HepG2 (cell line): ENCODE results near the gene NEUROG2. TPM values are rescaled to one million over a fixed set of nuclear protein-coding genes. Genes with fewer than 3 reads are reported as not detected.
"Not testable (repeated sequence)": the region's sequence is repeated elsewhere in the genome, so short reads cannot be mapped to it uniquely, and the experiment has no call there.

Experiments
- ATAC-seq: fragments of 200-7000 bp; cut with Tn5 transposase; 3 replicates; pipeline ENCODE4 v1.9.1; 2020; ENCODE audit warnings: mild to moderate bottlenecking, moderate library complexity
- BruUV-seq: library from RNA; stranded (reverse); fragments of 400-500 nt; replicated peaks from 2 replicates; lab custom pipeline; 2021; lab: Mats Ljungman, UMichigan
- CTCF ChIA-PET: fragments of 300-600 bp; formaldehyde crosslinking; extraction: SDS; loops from one replicate; lab custom pipeline; 2021; ENCODE audit warnings: low total read pairs, inconsistent platforms, low intra/inter-chr PET ratio; lab: Yijun Ruan, JAX
- POLR2A ChIA-PET: fragments of 350-600 bp; sonication (Branson Sonifier 250); formaldehyde crosslinking; loops from one replicate; lab custom pipeline; 2020; ENCODE audit warnings: antibody characterized with exemption, inconsistent platforms; lab: Yijun Ruan, JAX
- DNase-seq: peaks from one replicate; pipeline ENCODE4 v3.0.0-alpha.2; 2015; ENCODE audit warnings: low spot score
- FAIRE-seq: peaks from 3 replicates; lab custom pipeline; 2011; peaks lifted over from hg19 to GRCh38; lab: Jason Lieb, UNC
- H2AFZ ChIP-seq: one replicate; pipeline ENCODE4 v1.6.1; 2011; ENCODE audit warnings: low read length, inconsistent platforms
- H3K27ac ChIP-seq: fragments of 300-600 bp; 3 replicates; pipeline ENCODE4 v1.8.0; 2011; ENCODE audit warnings: mixed run types, mild to moderate bottlenecking, mixed read lengths, low read length, inconsistent platforms; ENCODE audit not compliant: insufficient read depth; ENCODE audit errors: extremely low read length
- H3K27me3 ChIP-seq, 2 experiments: fragments of 200-600 bp in 1 of 2; 2 replicates in 1 of 2; 3 replicates in 1 of 2; pipeline versions ENCODE4 v1.6.0 to v1.8.0; 2011; ENCODE audit warnings: low read length in 2 of 2, mild to moderate bottlenecking in 2 of 2, moderate library complexity in 2 of 2, inconsistent platforms in 1 of 2; ENCODE audit not compliant: insufficient read depth in 2 of 2, control insufficient read depth in 1 of 2
- H3K36me3 ChIP-seq, 2 experiments: fragments of 200-600 bp in 1 of 2; replicated peaks in 1 of 2; 2 replicates in 1 of 2; 3 replicates in 1 of 2; pipeline versions ENCODE4 v1.5.1 to v1.8.0; 2011; ENCODE audit warnings: low read length in 2 of 2, inconsistent platforms in 1 of 2; ENCODE audit not compliant: insufficient read depth in 2 of 2, control insufficient read depth in 1 of 2
- H3K4me1 ChIP-seq: 2 replicates; pipeline ENCODE4 v1.5.1; 2012; ENCODE audit warnings: low read length, inconsistent platforms; ENCODE audit not compliant: insufficient read depth
- H3K4me2 ChIP-seq: 2 replicates; pipeline ENCODE4 v1.6.0; 2011; ENCODE audit warnings: low read depth, low read length, inconsistent platforms
- H3K4me3 ChIP-seq, 3 experiments: fragments of 200-600 bp in 1 of 3; sonication (generic), shearing (Covaris generic) in 1 of 3; replicated peaks in 1 of 3; 2 replicates each; pipeline ENCODE4 v1.5.1; 2011 to 2016; ENCODE audit warnings: low read length in 3 of 3, inconsistent platforms in 2 of 3, low read depth in 2 of 3, mild to moderate bottlenecking in 2 of 3, control low read depth in 1 of 3, mixed read lengths in 1 of 3; ENCODE audit not compliant: insufficient read depth in 1 of 3
- H3K79me2 ChIP-seq: one replicate; pipeline ENCODE4 v1.6.1; 2011; ENCODE audit warnings: low read length, inconsistent platforms; ENCODE audit not compliant: insufficient read depth
- H3K9ac ChIP-seq: 2 replicates; pipeline ENCODE4 v1.6.0; 2011; ENCODE audit warnings: mild to moderate bottlenecking, low read depth, low read length, inconsistent platforms; ENCODE audit not compliant: insufficient read depth
- H3K9me3 ChIP-seq: 2 replicates; pipeline ENCODE4 v1.5.1; 2012; ENCODE audit warnings: mild to moderate bottlenecking, low read length
- H4K20me1 ChIP-seq: 2 replicates; pipeline ENCODE4 v1.6.0; 2011; ENCODE audit warnings: inconsistent platforms, mild to moderate bottlenecking, low read length, moderate library complexity; ENCODE audit not compliant: insufficient read depth
- CEBPG ChIP-seq: IDR thresholded peaks from 2 replicates; pipeline ENCODE4 v1.6.1; 2016
- HNRNPLL ChIP-seq: fragments of 200-400 bp; formaldehyde crosslinking; IDR thresholded peaks from 2 replicates; pipeline ENCODE4 v1.6.1; 2017; ENCODE audit warnings: mild to moderate bottlenecking, low read depth, low read length; ENCODE audit not compliant: poor library complexity, severe bottlenecking
- ISX ChIP-seq: sonication (generic); formaldehyde crosslinking; conservative IDR thresholded peaks from 2 replicates; pipeline ENCODE4 v1.5.0; 2020; ENCODE audit warnings: missing genetic modification reagents
- MYPOP ChIP-seq: sonication (generic); formaldehyde crosslinking; IDR thresholded peaks from 2 replicates; pipeline ENCODE4 v1.8.1; 2023; ENCODE audit warnings: mild to moderate bottlenecking, moderate library complexity, missing genetic modification reagents
- NAIF1 ChIP-seq: sonication (generic); formaldehyde crosslinking; IDR thresholded peaks from 2 replicates; pipeline ENCODE4 v1.5.0; 2020; ENCODE audit warnings: mild to moderate bottlenecking, missing genetic modification reagents, borderline replicate concordance
- NBN ChIP-seq: fragments of 450-650 bp; conservative IDR thresholded peaks from 2 replicates; pipeline ENCODE4 v1.6.1; 2017
- PAWR ChIP-seq: sonication (generic); formaldehyde crosslinking; IDR thresholded peaks from 2 replicates; pipeline ENCODE4 v1.4.0; 2020; ENCODE audit warnings: missing genetic modification reagents, mild to moderate bottlenecking, borderline replicate concordance
- SALL1 ChIP-seq: sonication (generic); formaldehyde crosslinking; IDR thresholded peaks from 2 replicates; pipeline ENCODE4 v1.8.0; 2022; ENCODE audit warnings: mild to moderate bottlenecking, missing genetic modification reagents
- TBX3 ChIP-seq: fragments of 450-650 bp; IDR thresholded peaks from 2 replicates; pipeline ENCODE4 v1.6.1; 2017; ENCODE audit warnings: antibody characterized with exemption, mild to moderate bottlenecking, inconsistent platforms, borderline replicate concordance
- ZBTB20 ChIP-seq: sonication (generic); formaldehyde crosslinking; IDR thresholded peaks from 2 replicates; pipeline ENCODE4 v1.8.1; 2023; ENCODE audit warnings: missing genetic modification reagents, low read depth, mild to moderate bottlenecking, borderline replicate concordance
- ZNF558 ChIP-seq: sonication (generic); formaldehyde crosslinking; IDR thresholded peaks from 2 replicates; pipeline ENCODE4 v1.9.0; 2022; ENCODE audit warnings: mild to moderate bottlenecking, missing genetic modification reagents, borderline replicate concordance
- ZNF644 ChIP-seq: IDR thresholded peaks from 2 replicates; pipeline ENCODE4 v1.6.1; 2016; ENCODE audit warnings: low read depth
- WGBS: methylation state at CpG from one replicate; pipeline ENCODE4 v1.1.6; 2017; ENCODE audit warnings: low lambda C conversion rate; 5-methylcytosine and 5-hydroxymethylcytosine counted together
- in situ Hi-C: cut with HindIII; loops from 2 replicates; pipeline ENCODE4 v1.10.0; 2017; ENCODE audit warnings: low pct_unique_long_range_greater_than_20kb; ENCODE audit not compliant: extremely low pct_ligation_motif_present
- intact Hi-C: fragments of 100-400 bp; cut with micrococcal nuclease; formaldehyde crosslinking; loops from one replicate; pipeline ENCODE4 v1.10.0; 2022; ENCODE audit not compliant: unreplicated experiment
- polyA plus RNA-seq, 8 experiments: library from polyadenylated mRNA; depleted of rRNA in 3 of 8; stranded (reverse) in 7 of 8; unstranded in 1 of 8; fragments of >200 nt; fragmentation: Illumina TruSeq in 4 of 8; extraction: Trizol in 4 of 8; gene quantifications; 2 replicates each; pipeline versions ENCODE4 v1.2.1 to v1.2.3, GENCODE V29; 2011 to 2016; ENCODE audit warnings: low read depth in 4 of 8, missing spikeins in 1 of 8, mixed read lengths in 1 of 8; ENCODE audit not compliant: insufficient read depth in 1 of 8
- total RNA-seq, 5 experiments: library from RNA; depleted of rRNA; stranded (reverse); fragments of >200 nt; fragmentation: Illumina TruSeq; extraction: Trizol; gene quantifications; 2 replicates each; pipeline ENCODE4 v1.2.3, GENCODE V29; 2016; ENCODE audit warnings: low read depth in 1 of 5

The NEUROG2 gene
- total and polyA plus RNA-seq, 2 of the 13 experiments (the other 11 are each of a cell fraction or from before 2014, with no cell fraction given): not detected

DNA sequence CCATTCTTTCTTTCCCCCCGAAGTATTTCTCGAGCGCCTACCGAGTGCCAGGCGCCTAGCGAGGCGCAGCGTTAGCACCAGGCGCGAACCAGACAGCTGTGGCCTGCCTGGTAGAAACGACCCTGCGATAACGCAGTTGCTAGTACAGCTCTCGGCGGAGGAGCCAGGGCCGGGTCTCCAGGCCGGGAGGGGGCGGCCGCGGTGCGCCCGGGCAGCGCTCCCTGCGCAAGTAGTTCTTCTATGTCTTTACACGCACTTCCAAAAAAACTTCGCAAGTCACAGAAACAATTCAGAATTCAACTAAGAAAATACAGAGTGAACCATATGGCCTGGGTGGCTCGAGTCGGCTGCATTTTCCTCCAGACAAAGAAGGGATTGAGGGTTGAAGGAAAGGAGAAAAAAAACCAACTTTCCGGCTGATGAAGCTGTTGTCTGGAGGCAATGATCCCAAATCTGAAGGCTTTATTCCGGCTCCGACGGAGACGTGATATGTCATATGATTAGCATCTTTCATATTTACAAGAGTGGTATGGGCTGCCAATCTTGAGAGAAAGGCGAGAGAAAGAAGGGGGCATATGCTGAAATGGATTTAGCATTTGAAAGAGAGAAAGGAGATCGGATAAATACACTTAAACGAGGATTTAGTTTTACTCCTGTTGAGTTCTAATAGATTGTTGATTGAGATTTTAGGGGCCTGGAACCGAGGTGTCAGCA, 7.2 kb upstream of the NEUROG2 start (continued):
- TF ChIP-seq PAWR (CRISPR knock-in tag) (no peak), NBN (no peak), ZBTB20 (CRISPR knock-in tag) (no peak), SALL1 (CRISPR knock-in tag) (no peak), ISX (CRISPR knock-in tag) (no peak), TBX3 (no peak), MYPOP (CRISPR knock-in tag) (peak; percentile 93), HNRNPLL (peak; percentile 99), ZNF558 (CRISPR knock-in tag) (no peak), CEBPG (no peak), NAIF1 (CRISPR knock-in tag) (0 out of 2 replicates have a peak, but pooled peaks have one; percentile 25), ZNF644 (CRISPR knock-in tag) (no peak)

GRCh38 chr4:112522431-112522830, 6.5 kb upstream of the NEUROG2 start:
- POLR2A ChIA-PET, H3K9ac ChIP-seq, BruUV-seq, H3K79me2 ChIP-seq, H3K27ac ChIP-seq, H3K9me3 ChIP-seq, H3K36me3 ChIP-seq, H2AFZ ChIP-seq, FAIRE-seq, H4K20me1 ChIP-seq, H3K4me3 ChIP-seq, ATAC-seq, H3K4me2 ChIP-seq, DNase-seq: not testable (repeated sequence)
- in situ Hi-C loops: loop anchor here (5.0 to 10.0 kb wide), 2 partner anchors 195 to 448 kb away; no protein-coding TSS in a partner anchor
- Histone ChIP-seq H3K4me1 (peaks cover 27% of the 10 kb centered on the region), H3K27me3 (peaks cover 0 to 62% of the 10 kb centered on the region in 2 experiments)
- WGBS: 68% methylated on average over 17 of the region's 17 CpGs
- CTCF ChIA-PET: interaction anchor here (3.2 kb wide), 1 partner anchor 194 kb away, joined by 27 read pairs; no protein-coding TSS in a partner anchor
- intact Hi-C loops: loop anchor here (5.0 kb wide), 1 partner anchor 80 kb away; no protein-coding TSS in a partner anchor
